NCI-H146 treated with DMSO at 0.1 percent for 48 hours (cell line): ENCODE data around the gene SMG6.

Source experiments
- DNase-seq: peaks from one replicate; lab custom pipeline; 2025; ENCODE audit not compliant: unreplicated experiment; lab: John Stamatoyannopoulos, UW

Gene SMG6

DNA sequence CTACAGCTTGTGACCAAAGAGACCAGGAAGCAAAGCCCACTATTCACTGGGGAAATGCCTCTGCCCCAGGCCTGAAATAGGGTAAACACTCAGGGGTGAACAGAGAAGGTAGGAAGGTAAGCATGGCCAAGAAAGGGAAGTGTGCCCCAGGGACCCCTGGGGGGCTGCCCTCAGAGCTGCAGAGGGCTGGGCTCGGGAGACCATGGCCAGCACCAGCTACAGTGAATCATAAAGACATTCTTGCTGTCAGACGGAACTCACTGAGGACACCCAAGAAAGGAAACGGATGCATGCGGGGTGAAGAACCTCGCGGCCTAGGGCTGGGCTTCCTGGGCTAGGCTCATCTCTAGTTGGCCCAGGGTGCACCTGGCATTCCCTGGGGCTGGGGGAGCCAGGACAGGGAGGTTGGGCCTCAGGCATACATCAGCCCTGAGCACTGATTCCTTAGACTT, 239.0 kb downstream of the SMG6 start:
- no peak for DNase-seq

- DNase-seq, result no peak
These were observed 239.5 kb downstream of the SMG6 start for GRCh38 chr17:2064147-2064489.

DNA sequence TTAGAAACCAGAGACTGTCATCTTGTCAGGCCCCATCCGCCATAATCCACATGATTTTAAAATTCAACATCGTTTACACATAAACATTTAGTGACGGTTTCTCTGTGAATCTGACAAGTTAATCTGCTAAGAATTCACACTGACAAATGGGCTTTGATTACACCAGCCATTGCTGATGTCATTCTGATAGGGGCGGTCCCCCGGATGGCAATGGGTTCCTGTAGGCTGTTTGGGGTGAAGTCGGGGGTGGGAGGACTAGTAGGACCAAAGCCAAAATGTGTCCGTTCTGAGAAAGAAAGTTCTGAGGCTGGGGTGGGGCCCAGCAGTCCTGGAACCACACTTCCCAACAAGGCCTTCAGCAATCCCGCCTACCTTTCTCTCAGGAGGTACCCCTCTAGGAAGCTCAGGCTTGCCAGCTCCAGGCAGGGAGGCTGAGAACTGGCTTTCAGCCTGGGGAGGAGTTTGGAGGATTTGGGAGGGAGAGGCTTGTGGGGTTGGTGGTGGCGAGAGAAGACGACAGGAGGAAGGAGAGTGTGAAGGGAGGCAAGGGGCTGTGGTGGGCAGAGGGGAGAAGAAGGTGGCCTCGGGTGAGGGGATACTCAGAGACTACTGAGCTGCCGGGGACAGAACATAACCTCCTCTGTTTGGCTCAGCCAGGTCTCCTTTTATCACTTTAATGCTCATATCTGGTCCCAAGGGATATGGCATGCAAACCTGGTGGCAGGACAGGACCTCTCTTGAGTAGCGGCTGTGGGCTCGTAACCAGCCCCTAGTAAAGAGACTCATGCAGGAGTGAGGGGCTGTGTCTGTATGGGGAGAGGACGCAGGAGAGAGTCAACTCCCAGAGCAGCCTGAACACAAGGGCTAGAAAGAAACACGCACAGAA, 240.1 kb downstream of the SMG6 start:
- no peak for DNase-seq

- DNase-seq, result no peak
These were observed 240.9 kb downstream of the SMG6 start for GRCh38 chr17:2062571-2063183.

- no peak for DNase-seq
These were observed 242.1 kb downstream of the SMG6 start for GRCh38 chr17:2061441-2061958.

DNA sequence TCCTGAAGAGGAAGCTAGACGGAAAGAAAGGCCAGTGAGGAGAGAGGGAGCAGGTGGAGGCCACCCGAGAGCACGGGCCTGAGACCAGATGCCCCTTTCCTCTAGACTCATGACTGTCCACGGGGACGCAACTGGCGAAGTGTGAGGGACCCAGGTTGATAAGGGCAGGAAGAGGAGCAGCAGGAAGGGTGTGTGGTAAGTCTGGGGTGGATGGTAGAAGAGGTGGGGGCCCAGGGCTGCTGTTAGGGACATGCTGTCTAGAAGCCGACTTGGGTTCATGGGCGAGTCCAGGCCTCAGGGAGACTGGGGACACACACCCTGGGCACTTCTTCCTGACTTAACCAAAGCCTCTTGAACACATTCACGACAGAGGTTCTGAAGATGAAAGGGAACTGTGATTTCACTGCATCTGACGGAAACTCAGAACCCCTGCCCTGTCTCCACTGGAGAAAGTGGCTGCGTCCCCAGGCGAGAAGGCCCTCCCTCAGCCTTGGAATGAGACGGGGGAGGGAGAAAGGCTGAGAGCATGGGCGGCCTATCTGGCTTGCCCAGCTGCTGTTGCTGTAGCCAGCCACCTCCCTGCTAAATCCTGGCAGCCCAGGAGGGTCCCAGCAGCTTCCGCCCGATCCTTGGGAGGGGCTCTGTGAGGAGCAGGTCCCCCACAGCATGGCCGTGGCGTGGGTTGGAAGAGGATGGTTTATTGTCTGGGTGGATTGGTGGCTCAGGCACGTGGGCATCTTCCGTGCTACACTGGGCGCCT, 242.7 kb downstream of the SMG6 start:
- no peak for DNase-seq

- no peak for DNase-seq
These were observed 243.3 kb downstream of the SMG6 start for GRCh38 chr17:2060385-2060658.

DNA sequence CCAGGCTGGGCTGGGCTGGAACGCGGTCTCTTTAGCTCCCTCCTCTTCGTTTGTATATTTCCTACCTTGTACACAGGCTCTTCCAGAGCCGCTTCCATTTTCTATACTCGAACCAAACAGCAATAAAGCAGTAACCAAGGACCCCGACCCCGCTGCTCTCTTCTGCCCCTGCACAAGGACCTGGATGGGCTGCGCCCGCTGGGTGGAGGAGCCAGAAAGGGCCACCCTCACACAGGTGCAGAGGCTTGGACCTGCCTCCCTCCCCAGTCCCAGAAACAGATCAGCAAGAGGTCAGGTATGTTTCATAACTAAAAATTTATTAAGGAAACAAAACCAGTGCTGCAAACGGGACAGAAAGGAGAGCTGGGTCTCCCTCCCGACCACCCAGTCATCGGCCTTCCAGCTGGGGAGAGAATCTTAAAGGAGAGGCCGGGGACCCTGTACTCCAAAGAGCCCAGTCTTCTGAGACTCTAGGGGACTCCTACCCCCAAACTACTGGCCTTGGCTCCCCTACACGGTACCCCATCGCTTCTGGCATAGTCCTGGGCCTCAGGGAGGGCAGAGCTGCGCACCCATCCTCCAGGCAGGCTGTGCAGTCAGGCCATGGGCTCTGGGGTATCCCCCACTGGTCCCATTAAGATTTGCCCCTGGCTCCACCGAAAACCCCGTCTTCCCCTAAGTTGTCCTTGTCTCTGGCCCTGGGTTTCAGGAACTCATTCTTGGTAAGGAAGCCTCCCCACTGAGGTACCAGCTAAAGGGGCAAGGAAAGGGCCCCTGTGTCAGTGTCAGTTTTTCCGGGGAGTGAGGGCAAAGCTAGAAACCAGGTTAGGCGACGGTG, 243.8 kb downstream of the SMG6 start:
- DNase-seq, result no peak

DNA sequence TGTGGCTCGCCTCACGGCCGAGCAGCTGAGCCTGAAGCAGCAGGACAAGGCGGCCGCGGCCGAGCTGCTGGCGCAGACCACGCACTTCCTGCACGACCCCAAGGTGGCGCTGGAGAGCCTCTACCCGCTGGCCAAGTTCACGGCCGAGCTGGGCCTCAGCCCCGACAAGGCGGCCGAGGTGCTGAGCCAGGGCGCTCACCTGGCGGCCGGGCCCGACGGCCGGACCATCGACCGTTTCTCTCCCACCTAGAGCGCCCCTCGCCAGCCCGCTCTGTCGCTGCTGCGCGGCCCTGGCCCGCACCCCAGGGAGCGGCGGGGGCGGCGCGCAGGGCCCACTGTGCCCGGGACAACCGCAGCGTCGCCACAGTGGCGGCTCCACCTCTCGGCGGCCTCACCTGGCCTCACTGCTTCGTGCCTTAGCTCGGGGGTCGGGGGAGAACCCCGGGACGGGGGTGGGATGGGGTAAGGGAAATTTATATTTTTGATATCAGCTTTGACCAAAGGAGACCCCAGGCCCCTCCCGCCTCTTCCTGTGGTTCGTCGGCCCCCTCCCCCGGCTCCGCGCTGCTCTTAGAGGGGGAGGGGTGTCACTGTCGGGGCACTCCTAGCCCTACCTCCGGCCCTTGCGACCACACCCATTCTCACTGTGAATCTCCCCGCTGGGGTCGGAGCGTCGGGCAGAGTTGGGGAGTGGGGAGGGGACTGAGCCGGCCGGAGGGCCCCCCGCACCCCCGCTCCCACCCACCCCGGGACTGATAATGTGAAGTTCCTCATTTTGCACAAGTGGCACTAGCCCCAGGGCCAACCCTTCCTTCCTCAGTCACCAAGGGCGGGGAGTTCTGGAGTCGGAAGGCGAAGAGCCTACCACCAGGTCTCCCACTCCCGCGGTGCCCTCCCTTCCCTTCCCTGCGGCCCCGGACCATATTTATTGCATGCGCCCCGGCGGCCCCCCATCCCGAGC, 244.7 kb downstream of the SMG6 start:
- DNase-seq, result no peak

GRCh38 chr17:2057760-2058585, 245.6 kb downstream of the SMG6 start:
- DNase-seq, result no peak

DNA sequence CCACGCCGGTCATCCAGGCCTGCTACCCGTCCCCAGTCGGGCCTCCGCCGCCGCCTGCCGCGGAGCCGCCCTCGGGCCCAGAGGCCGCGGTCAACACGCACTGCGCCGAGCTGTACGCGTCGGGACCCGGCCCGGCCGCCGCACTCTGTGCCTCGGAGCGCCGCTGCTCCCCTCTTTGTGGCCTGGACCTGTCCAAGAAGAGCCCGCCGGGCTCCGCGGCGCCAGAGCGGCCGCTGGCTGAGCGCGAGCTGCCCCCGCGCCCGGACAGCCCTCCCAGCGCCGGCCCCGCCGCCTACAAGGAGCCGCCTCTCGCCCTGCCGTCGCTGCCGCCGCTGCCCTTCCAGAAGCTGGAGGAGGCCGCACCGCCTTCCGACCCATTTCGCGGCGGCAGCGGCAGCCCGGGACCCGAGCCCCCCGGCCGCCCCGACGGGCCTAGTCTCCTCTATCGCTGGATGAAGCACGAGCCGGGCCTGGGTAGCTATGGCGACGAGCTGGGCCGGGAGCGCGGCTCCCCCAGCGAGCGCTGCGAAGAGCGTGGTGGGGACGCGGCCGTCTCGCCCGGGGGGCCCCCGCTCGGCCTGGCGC, 246.3 kb downstream of the SMG6 start:
- DNase-seq, result no peak

DNA sequence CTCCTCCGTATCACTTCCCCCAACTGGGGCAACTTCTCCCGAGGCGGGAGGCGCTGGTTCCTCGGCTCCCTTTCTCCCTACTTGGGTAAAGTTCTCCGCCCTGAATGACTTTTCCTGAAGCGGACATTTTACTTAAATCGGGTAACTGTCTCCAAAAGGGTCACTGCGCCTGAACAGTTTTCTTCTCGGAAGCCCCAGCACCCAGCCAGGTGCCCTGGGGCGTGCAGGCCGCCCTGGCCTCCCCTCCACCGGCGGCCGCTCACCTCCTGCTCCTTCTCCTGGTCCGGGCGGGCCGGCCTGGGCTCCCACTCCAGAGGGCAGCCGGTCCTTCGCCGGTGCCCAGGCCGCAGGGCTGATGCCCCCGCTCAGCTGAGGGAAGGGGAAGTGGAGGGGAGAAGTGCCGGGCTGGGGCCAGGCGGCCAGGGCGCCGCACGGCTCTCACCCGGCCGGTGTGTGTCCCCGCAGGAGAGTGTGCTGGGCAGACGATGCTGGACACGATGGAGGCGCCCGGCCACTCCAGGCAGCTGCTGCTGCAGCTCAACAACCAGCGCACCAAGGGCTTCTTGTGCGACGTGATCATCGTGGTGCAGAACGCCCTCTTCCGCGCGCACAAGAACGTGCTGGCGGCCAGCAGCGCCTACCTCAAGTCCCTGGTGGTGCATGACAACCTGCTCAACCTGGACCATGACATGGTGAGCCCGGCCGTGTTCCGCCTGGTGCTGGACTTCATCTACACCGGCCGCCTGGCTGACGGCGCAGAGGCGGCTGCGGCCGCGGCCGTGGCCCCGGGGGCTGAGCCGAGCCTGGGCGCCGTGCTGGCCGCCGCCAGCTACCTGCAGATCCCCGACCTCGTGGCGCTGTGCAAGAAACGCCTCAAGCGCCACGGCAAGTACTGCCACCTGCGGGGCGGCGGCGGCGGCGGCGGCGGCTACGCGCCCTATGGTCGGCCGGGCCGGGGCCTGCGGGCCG, 247.1 kb downstream of the SMG6 start:
- DNase-seq, result no peak

GRCh38 chr17:2055292-2056205, 248.0 kb downstream of the SMG6 start:
- no peak for DNase-seq

- DNase-seq, result peak; percentile 54
These were observed 248.9 kb downstream of the SMG6 start, which contains the start of gene HIC1 for GRCh38 chr17:2054512-2055291. TSS of gene HIC1 (plus strand) at chr17:2055103. CDS start at chr17:2056691, 1,588 bp downstream.

GRCh38 chr17:2054262-2054511, 249.4 kb downstream of the SMG6 start:
- DNase-seq, result no peak
